H1 (cell line): ENCODE measurements around the gene PPIF.

ENCODE experiments used
- CEBPB ChIP-seq: IDR thresholded peaks from 2 replicates; pipeline ENCODE4 v1.6.1; 2012; ENCODE audit warnings: low read depth, low read length
- CTCF ChIP-seq, 3 experiments: IDR thresholded peaks; 1 replicate in 2 of 3; 2 replicates in 1 of 3; pipeline versions ENCODE4 v1.5.1 to v1.6.1; 2011; ENCODE audit warnings: low read length in 3 of 3, mild to moderate bottlenecking in 3 of 3, inconsistent platforms in 2 of 3, low read depth in 1 of 3, moderate library complexity in 1 of 3; ENCODE audit not compliant: insufficient read depth in 1 of 3; ENCODE audit errors: control extremely low read depth in 1 of 3
- MAX ChIP-seq: IDR thresholded peaks from 2 replicates; pipeline ENCODE4 v1.6.1; 2012; ENCODE audit warnings: inconsistent platforms
- TAF7 ChIP-seq: optimal IDR thresholded peaks from 2 replicates; pipeline ENCODE3; 2011; ENCODE audit warnings: low read depth, mild to moderate bottlenecking, inconsistent platforms, low read length, moderate library complexity, borderline replicate concordance

- no peak for TF ChIP-seq TAF7
- no peak for TF ChIP-seq CTCF (IDR thresholded peaks at IDR 0.05; ENCODE audit: control extremely low read depth in 1 of 3, insufficient read depth in 1 of 3, low read depth in 1 of 3, low read length in 3 of 3)
- TF ChIP-seq CEBPB, result no peak
- no peak for TF ChIP-seq MAX
These were observed 8.2 kb downstream of the PPIF start for GRCh38 chr10:79355420-79356017.
